Daoy (cell line): ENCODE measurements around the gene HNRNPUL1. TPM values are rescaled to one million over a fixed set of nuclear protein-coding genes. Genes with fewer than 3 reads are reported as not detected.
A peak's percentile ranks its signal among the peaks of the same experiment; 100 is the strongest.

ENCODE experiments used
- DNase-seq: peaks from one replicate; pipeline ENCODE4 v3.0.0-alpha.2; 2015; ENCODE audit warnings: low read depth
- total RNA-seq: library from RNA; depleted of rRNA; stranded (reverse); fragments of >200 nt; shearing (Covaris generic); gene quantifications from 2 replicates; pipeline ENCODE4 v1.2.3, GENCODE V29; 2014

The HNRNPUL1 gene
- total RNA-seq, 1 experiment from 2014 or later = 148 TPM

GRCh38 chr19:41308450-41309179, 44.4 kb downstream of the HNRNPUL1 start:
- peak; percentile 88 for DNase-seq

- DNase-seq = no peak
Measured at GRCh38 chr19:41309180-41310032, 45.2 kb downstream of the HNRNPUL1 start.

GRCh38 chr19:41310033-41310831, 46.1 kb downstream of the HNRNPUL1 start, which contains the start of gene CCDC97:
Gene CCDC97, plus strand, starts transcription at chr19:41310172. Its CDS starts 139 bp downstream, at chr19:41310311.
- peak; percentile 91 for DNase-seq

GRCh38 chr19:41311072-41311471, 46.9 kb downstream of the HNRNPUL1 start:
- no peak for DNase-seq

GRCh38 chr19:41311613-41312012, 47.4 kb downstream of the HNRNPUL1 start:
- DNase-seq = no peak

DNA sequence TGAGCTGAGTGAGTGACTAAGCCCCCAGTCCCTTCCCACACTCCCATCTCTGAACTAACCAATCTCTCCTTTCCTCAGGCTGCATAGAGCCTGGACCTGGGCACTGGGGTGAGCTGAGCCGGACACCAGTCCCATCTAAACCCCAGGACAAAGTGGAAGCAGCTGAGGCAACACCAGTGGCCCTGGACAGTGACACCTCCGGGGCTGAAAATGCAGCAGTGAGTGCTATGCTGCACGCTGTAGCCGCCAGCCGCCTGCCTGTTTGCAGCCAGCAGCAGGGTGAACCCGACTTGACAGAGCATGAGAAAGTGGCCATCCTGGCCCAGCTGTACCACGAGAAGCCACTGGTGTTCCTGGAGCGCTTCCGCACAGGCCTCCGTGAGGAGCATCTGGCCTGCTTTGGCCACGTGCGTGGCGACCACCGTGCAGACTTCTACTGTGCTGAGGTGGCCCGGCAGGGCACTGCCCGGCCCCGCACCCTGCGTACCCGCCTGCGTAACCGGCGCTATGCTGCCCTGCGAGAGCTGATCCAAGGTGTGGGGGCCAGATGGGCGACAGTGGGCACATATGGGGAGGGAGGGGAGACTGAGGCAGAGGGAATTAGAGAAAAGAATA, 52.2 kb downstream of the HNRNPUL1 start:
- DNase-seq = no peak

- no peak for DNase-seq
Measured at GRCh38 chr19:41318696-41319499, 54.7 kb downstream of the HNRNPUL1 start.

GRCh38 chr19:41319500-41320184, 55.5 kb downstream of the HNRNPUL1 start:
- DNase-seq = no peak

- no peak for DNase-seq
Measured at GRCh38 chr19:41320185-41320518, 56.0 kb downstream of the HNRNPUL1 start.

GRCh38 chr19:41320568-41320967, 56.4 kb downstream of the HNRNPUL1 start:
- no peak for DNase-seq

DNA sequence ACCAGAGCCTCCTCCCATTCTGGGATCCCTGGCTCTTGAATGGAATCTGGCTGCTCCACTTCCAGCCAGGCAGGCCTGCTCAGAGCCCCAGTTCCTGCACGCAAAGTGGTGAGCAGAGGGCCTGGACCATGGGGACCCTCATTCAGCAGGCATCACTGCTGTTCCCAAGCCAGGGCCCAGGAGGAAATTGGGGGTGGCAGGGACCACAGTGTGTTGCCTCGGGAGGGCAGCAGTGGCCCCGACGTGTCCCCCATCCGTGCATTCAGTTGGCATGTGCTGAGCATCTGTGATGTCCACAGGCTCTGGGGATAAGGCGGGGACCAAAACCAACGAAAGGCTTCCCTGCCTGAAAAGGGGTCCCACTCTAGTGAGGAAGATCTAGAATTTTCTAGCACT, 57.0 kb downstream of the HNRNPUL1 start:
- DNase-seq = no peak

GRCh38 chr19:41321600-41322270, 57.6 kb downstream of the HNRNPUL1 start:
- DNase-seq = peak; percentile 70

- no peak for DNase-seq
Measured at GRCh38 chr19:41322451-41322850, 58.3 kb downstream of the HNRNPUL1 start.

DNA sequence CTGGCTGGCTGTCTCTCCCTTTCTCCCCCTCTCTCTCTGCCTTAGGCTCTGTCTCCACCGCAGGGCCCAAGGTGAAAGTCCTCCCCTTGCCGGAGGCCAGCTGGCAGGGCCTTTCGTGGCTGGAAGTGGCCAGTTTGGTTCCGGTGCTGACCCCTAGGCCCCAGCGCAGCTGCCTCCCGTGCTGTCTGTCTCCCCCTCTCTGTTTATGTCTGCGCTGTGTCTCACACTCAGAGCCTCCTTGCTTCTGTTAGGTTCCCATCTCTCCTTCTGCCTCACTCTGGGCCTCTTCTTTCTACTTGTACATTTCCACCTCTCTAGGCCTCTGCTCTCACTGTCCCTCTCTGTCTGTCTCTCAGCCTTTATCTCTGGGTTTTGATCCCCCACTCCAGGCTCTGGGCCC, 58.9 kb downstream of the HNRNPUL1 start:
- no peak for DNase-seq

- peak; percentile 98 for DNase-seq
Measured at GRCh38 chr19:41323430-41324125, 59.4 kb downstream of the HNRNPUL1 start.

DNA sequence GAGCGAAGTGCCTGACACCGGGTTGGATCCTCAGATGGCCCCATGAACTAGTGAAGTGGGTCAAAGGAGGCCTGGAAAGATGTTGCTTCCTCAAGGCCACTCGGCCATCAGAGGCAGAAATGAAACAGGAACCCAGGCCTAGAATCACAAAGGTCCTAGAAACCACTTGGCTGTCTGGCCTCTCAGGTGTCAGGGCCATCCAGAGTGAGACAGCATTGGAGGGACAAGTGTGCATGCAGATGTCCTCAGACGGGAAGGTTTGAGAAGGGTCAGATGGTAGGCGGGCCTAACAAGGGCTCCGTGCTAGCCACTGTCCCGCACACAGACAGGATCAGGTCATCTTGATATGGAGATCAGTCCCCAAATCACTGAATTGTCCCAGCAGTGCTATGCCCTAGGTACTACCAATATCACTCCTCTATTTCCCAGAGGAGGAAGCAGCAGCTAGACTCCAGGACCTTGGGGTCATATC, 60.1 kb downstream of the HNRNPUL1 start:
- peak; percentile 33 for DNase-seq

DNA sequence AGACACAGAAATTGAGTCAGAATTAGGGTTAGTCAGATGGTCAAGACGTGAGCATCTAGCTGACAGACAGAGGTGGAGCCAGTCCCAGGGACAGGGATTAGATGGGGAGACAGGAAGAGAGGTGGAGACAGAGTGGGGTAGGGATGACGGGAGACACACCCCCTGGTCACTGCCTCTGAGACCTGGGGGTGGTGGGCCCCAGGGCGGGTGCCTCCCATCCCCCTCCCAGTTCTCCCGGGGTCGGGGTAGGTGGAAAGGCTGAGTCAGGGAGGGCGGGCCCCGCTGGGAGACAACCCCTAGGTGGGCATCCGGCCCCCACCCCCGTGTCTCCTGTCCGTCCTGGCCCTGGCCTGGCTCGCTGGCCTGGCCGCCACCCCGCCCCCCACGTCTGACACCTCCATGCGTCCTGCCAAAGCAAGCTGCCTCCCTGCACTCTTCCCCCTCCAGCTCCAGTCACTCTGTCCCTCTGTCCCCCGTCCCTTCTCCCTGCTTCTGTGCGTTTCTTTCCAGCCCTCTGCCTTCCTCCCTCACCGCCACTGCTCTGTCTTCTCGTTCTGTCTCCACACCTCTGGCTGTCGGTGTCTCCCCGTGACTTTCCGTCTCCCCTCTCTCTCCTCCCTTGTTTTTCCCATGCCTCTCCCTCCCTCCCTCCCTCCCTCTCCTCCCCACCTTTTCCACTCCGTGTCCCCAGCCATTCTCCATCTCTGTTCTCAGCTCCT, 60.9 kb downstream of the HNRNPUL1 start:
- peak; percentile 90 for DNase-seq

DNA sequence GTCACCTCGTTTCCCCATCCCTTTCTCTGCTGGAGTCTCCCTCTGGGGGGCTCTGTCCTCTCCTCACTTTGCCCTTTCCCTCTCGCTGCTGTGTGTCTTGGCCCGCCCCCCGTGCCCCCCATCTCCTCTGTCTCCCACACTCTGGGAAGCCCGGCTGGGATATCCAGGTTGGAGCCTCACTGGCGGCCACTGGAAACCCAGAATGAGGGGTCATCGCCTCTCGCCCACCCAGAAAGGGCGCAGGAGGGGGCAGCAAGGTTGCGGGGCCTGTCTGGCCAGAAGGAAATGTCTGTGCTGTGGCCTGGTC, 61.4 kb downstream of the HNRNPUL1 start:
- DNase-seq = no peak
